Endothelial cell of hepatic sinusoid (primary cell): Measurements from ENCODE around the gene ARSA.
"Not testable (repeated sequence)": the region's sequence is repeated elsewhere in the genome, so short reads cannot be mapped to it uniquely, and the experiment has no call there.

ENCODE experiments used
- in situ Hi-C: cut with HindIII; loops from 2 replicates; pipeline ENCODE4 v1.10.0; 2017; ENCODE audit warnings: low sequenced_read_pairs

Gene ARSA

DNA sequence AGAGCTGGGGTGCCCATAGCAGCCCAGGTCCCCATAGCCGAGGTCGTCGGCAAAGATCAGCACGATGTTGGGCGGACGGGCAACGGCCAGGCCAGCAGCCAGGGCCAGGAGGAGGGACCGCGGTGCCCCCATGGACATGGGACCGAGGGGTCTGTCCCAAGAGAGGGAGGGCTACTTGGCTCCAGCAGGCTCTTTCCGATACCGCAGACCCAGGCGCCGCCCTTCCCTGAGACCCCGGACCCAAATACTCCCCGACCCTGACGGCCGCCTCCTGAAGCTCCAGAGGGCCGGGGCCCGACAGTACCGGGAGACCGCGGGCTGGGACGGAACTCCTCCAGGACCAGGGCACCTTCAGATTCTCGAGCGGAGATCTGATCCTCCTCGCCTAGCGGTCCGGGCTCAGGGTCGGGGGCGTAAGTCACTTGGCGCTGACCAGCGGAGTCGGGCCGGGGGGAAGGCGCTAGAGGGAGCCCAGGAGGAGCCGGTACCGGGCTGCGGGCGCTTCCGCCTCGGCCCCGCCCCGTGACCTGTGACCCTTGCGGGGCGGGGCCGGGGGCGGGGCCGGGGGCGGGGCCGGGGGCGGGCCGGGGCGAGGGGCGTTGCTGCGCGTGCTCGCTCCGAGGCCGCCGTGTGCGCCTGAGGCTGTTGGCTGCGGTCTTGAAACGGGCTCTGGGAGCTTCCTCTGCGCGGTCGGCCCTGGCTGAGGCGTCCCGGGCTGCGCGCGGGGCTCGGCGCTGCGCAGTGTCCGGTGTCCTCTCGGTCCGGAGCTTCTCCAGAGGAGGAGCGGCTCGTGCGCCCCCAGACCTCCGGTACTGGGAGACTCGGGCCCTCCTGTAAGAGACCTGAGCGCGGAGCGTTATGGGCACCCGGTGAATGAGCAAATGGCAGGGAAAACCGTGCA, at the start of gene ARSA:
TSS of gene ARSA (minus strand) at position 511 of the 901 bp plus-strand sequence. CDS start at position 138, 373 bp downstream.
- in situ Hi-C loops: loop anchor here (5.0 kb wide), 1 partner anchor 51 kb away; the partner anchor contains the start of gene CPT1B

DNA sequence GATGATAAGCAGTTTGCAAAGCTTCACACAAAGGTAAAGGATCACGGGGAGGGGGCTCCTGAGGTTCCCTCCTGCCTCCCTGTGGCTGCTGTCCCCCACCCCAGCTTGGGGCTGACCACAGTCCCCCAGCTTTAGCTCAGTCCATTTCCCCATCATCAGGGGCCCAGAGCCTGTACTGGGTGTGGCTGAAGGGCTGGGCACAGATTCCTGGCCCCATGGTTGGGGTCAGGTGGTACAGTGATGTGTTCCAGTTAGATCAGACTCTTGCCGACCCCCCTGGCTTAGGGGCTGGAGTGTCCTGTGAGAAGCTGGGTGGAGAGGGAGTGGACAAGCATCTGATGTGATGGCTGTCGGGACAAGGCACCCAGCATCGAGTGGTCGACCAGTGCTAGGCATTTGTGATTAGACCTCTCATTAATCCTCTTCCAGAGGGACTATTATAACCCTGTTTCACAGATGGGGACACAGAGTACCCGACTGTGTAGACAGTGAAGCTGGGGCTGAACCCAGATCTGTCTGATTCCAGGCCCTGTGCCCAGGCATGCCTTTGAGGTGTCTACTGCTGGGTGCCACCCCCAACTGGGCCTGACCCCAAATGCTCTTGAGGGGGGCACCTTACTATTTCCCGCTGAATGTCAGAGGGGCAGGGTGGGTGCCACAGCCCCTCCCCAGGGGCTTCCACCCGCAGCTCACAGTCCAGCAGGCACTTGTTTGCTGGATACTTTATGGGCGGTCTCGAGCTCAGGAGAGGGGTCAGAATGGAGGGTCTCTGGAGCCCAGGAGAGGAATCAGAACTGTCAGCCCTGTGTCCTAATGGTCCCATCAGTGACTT, 48.9 kb upstream of the ARSA start:
- in situ Hi-C loops: no loop called here

DNA sequence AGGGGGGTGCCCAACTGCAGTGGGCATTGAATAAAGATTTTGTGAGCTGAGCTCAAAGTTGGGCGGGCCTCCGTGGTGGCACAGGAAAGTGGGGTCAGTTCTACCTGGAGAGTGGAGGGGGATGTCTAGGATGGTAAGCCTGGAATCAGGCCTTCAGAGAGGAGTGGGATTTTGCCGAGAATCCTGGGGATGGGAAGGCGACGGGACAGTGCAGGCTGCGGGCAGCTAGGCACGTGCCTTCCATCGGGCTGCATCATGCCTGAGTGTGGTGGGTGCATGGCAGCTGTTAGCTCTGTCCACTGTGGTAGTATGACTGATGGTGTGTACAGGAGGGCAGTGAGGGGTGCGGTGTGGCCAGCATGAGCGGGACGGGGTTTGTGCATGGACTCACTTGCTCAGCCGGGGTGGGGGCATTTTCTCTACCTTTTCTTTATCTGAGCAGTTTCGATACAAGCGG, 48.3 kb upstream of the ARSA start:
- in situ Hi-C loops: no loop called here

DNA sequence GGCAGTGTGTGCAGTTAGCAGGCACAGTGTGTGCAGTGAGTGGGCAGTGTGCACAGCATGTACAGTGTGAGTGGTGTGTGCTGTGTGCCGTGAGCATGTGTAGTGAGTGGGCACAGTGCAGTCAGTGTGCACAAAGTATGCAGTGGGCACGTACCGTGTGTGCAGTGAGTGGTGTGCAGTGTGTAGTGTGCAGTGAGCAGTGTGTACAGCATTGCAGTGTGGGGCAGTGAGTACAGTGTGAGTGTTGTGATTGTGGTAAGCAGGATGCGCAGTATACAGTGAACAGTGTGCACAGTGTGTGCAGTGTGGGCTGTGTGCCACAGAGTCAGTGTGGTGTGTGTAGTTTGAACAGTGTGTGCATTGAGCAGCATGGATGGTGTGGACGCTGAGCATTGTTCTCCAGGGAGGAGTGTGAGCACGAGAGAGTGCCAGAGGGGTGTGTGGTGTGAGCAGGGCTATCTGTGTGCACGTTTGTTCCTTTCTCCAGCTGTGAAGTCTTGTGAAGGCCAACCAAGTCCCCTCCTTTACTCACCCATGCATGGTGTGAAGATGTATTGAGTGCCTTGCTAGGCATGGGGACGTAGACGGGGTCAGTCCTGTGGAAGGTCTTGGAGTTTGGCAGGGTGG, 47.7 kb upstream of the ARSA start:
- in situ Hi-C loops: no loop called here

DNA sequence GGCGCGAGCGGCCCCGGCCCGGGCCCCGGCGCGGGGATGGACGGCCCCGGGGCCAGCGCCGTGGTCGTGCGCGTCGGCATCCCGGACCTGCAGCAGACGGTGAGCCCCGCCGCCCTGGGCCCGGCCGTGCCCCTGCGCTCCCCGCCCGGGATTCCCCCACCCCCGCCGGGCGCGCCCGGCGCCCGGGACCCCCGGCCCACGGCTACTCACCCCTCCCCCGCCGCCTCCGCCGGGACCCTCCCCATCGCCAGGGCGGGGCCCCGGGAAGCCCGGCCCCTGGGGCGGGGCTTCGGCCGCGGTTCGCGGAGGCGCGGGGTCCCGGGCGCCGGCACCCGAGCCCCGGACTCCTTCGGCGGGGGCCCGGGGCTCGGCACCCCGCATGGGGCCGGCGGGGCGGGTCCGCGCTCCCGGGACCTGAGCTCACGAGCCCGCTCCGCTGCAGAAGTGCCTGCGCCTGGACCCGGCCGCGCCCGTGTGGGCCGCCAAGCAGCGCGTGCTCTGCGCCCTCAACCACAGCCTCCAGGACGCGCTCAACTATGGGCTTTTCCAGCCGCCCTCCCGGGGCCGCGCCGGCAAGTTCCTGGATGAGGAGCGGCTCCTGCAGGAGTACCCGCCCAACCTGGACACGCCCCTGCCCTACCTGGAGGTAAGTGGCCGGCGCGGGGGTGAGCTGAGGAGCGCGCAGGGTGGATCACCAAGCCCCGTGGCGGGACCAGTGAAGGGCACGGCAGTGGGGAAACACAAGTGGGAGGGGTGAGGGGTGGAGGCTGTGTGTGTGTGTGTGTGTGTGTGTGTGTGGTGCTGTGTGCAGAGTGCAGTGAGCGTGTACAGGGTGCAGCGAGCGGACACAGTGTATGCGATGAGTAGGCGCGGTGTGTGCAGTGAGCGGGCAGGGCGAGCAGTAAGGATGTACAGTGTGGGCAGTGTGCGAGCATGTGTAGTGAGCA, 46.9 kb upstream of the ARSA start:
- in situ Hi-C loops: no loop called here

DNA sequence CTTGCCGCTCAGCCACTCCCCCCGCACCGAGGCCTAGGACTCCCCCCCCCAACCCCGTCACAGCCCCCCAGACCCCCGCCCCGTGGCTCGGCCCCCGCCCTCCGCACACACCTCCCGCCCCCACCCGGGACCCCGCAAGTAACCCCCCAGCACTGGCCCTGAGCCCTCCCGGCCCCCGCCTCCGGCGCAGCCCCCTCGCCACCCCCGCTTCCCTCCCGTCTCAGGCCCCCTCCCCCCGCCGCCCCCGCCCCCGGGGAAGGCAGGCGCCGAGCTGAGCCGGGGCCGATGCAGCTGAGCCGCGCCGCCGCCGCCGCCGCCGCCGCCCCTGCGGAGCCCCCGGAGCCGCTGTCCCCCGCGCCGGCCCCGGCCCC, 46.2 kb upstream of the ARSA start:
- in situ Hi-C loops: no loop called here

DNA sequence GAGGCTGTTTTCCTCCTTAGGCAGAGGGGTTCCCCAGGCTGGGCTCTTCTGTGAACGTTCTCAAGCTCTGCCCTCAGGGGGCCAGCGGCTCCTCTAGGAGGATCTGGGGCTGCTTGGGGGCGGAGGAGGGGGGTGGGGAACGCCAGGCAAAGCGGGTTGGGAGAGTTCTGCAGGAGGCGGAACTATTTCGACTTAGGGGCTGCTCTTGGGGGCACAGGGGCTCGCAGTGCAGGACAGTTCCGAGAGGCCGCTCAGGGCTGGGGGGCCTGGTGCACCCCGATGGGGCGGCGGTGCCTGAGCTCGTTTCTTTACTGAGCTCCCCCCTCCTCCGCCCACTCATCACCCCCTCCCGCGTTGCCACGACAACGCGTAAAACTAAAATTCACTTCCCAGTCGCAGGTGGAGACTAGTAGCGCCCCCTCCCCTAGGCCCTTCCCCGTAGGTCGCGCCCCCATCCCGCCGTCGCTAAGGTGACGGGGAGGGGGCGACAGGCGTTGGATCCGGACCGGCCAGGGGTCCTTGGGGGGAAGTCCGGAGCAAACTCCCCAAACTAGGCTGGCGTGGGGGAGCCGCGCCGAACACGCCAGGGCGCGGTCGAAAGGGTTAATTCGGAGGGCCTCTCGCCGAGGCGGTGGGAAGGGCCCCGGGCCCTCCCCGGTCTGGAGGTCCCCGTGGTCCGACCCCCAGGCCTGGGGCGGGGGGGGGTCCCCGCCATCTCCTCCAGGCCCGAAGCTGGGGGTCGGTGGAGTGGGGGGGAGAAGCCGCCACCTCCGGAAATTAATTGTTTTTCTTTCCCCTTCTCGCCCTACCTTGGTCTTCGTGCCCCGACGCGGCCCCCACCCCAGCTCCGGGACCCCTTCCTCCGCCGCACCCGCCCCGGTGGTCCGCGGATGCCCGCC, 45.5 kb upstream of the ARSA start:
- in situ Hi-C loops: no loop called here

DNA sequence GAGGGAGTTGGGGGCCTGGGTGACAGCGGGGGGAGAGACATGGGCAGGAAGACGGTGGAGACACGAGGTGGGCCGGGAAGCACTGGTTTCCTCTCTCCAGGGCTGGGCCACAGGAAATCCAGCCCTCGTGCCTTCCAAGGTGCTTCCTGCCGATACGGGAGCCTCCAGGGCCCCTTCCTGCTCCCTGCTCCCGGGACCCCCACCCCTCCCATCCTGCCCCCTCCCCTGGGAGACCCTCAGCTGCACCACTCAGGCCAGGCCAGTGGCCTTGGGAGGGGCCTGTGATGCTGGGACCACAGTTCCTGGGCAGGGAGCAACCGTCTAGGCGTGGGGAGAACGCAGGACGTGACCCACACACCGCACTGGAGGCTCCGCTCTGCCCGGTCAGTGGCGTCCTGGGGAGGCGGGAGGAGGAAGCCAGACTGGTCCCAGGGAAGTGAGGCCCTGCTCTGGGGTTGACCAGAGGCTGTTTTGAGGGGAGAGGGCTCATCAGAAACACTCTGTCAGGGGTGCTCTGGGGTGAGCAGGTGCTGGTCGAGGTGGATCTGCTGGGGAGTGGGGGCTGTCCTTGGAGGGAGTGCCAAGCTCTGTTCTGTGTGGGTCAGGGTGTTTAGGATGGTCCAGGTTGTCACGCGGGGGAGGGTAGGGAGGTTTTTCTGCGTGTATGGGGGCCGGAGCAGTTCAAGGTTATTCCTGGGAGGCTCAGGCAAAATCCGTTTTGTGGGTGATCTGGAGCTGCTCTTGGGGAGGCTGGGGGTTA, 44.7 kb upstream of the ARSA start, which contains the start of gene SHANK3:
TSS of gene SHANK3 (plus strand) at position 353 of the 760 bp plus-strand sequence.
- in situ Hi-C loops: no loop called here

DNA sequence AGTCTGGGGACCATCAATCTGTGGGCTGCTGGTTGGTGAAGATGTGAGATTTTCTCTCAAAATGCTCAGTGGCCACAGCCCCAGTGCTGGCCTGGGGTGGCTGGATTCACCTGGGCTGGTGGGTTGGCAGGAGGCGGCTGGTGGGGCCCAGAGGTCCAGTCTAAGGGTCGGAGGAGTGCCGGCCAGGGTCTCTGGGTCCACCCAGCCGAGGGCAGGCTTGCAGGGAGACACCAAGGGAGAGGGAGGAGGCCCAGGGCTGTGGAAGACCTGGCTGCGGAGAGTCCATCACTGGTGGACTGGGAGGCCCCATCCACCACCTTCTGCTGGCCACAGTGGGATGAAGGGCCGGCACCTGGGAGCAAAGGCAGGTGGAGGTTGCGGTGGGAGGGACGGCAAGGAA, 44.1 kb upstream of the ARSA start:
- in situ Hi-C loops: no loop called here

DNA sequence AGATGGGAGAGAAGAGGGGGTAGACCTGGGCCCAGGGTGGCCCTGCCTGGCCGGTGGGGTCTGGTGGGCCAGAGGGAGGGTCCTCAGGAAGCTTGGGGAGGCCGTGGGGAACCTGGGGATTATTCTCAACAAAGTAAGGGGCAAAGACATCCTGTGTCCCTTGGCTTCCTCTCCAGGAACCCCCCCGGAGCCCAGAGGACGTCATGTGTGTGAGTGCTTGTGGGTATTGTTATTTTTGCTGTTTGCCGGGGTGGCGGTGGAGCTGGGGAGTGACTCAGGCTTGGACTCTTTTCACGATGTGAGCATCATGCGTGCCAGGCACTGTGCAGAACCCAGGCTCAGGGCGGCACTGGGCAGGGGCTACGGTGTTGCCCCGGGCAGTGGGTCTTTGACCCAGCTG, 43.7 kb upstream of the ARSA start:
- in situ Hi-C loops: no loop called here

DNA sequence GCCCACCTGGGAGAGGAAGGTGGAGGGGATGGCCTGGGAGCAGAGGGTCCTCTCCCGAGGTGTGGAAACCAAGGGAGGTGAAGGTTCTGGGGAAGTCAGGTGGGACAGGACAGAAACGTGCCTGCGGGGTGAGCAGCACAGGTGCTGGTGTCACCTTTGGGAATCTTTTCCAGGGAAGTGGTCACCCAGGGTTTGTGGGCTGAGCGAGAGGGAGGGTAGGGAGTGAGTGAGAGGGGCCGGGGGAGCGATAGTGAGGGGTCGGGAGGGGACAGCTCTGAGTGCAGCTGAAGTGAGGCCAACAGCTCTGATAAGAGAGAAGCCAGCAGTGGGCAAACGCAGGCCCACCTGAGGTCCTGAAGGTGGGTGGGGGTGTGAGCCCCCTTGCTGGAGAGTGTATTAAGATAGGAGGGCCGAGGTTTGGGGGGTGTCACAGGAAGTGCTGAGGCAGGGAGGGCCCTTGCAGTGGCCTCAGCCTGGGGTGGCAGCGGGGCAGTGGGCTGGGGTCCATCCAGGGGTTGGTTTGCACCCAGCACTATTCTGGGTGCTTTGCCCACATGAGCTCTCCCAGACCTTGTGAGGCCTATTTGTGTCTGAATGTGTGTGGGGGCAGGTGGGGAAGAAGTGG, 43.1 kb upstream of the ARSA start:
- in situ Hi-C loops: no loop called here

DNA sequence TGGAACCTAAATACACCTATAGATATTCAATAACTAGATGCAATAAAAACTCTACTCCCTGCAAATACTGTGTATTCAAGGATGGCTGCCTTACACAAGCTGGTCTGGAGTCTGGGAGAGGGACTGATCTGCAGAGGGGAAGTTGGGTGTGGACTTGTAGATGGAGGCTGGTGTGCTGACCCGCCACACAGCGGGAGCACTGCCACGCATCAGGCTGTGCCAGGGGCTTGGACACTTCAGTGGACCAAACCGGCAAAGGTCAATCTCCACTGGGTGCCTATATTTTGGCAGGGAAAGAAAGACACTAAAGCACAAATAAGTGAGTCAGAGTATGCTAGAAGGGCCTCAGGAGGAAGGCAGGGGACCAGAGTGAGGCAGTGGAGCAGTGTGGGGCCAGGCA, 42.6 kb upstream of the ARSA start:
- in situ Hi-C loops: no loop called here

DNA sequence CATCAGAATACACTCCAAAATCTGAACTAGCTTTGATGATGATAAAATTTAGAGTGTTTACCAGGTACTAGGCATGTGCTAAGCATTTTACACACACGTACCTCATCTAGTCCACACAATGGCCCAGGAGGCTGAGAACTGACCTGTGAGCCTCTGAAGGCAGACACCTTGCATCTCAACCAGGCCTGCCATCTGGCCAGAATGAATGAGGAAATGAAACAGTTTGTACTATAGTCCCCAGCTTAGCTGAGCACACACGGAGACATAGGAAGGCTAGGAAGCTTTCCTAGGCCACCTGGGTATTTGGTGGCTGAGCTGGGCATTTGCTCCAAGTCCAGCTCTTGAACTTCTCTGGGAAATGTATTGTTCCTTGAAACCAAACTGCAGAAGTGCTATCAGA, 37.8 kb upstream of the ARSA start:
- in situ Hi-C loops: loop anchor here (5.0 kb wide), 1 partner anchor 33 kb away; no protein-coding TSS in a partner anchor

DNA sequence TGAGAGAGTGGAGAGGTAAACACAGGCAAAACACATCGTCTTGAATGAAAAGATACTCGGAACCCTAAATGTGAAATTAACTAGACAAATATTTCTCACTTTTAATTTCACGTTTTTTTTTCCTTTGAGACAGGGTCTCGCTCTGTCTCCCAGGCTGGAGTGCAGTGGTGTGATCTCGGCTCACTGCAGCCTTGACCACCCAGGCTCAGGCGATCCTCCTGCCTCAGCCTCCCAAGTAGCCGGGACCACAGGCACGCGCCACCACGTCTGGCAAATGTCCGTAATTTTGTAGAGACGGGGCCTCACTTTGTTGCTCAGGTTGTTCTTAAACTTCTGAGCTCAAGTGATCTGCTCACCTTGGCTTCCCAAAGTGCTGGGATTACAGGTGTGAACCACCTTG, 37.3 kb upstream of the ARSA start:
- in situ Hi-C loops: loop anchor here (5.0 kb wide), 1 partner anchor 33 kb away; no protein-coding TSS in a partner anchor

DNA sequence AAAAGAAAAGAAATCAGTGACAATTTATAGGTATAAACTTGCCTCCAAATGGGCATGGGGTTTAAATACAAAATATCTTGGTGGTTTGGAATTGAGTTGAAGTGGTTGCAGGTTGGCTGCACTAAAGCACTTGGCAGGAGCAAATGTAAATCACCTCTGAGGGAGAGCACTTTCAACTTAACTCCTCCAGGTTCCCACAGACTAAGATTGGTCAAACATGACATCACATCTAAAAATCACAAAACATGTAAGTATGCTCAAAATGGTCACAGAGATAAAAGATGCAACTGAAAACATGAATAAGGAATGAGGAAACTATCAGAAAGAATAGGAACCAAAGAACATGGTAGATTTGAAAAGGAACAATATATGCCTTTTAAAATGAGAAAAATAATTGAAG, 32.4 kb upstream of the ARSA start:
- in situ Hi-C loops: no loop called here

DNA sequence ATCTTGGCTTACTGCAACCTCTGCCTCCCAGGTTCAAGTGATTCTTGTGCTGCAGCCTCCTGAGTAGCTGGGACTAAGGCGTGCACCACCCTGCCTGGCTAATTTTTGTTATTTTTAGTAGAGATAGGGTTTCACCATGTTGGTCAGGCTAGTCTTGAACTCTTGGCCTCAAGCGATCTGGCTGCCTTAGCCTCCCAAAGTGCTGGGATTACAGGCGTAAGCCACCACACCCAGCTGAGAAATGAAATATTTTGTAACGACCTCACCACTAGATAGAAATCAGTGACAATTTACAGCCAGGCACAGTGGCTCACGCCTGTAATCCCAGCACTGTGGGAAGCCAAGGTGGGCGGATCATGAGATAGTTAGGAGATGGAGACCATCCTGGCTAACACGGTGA, 31.8 kb upstream of the ARSA start:
- in situ Hi-C loops: not testable (repeated sequence)

DNA sequence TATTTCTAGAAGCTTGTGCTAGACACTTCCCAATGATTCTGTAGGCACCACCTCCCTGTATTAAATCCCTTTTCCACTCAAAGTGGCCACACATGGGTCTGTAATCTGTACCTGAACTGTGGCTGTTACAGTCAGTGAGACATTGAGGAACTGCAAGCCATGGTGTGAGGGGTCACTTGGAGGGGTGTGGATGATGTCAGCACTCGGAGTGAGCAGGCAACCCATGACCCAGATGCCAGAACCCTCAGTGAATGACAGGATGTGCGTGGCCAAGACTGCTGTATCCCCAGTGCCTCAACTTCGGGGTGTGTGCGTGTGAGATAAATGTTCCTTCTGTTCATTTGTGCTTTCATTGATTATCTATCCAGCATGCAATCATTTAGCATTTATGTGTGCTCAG, 30.0 kb upstream of the ARSA start:
- in situ Hi-C loops: no loop called here
